K562 (cell line): Measurements from ENCODE around the gene HLA-DOB. TPM values are rescaled to one million over a fixed set of nuclear protein-coding genes. Genes with fewer than 3 reads are reported as not detected.

ENCODE experiments used
- ARID4B ChIP-seq: sonication (generic); formaldehyde crosslinking; IDR thresholded peaks from 2 replicates; pipeline ENCODE4 v1.8.0; 2022; ENCODE audit warnings: mild to moderate bottlenecking, missing genetic modification reagents
- ETS1 ChIP-seq: conservative IDR thresholded peaks from 2 replicates; pipeline ENCODE4 v1.6.1; 2011; ENCODE audit warnings: low read depth, mild to moderate bottlenecking, low read length; ENCODE audit not compliant: control insufficient read depth
- HDAC2 ChIP-seq: fragments of 450-650 bp; IDR thresholded peaks from 2 replicates; pipeline ENCODE4 v1.6.1; 2016; ENCODE audit warnings: mild to moderate bottlenecking
- HOMEZ ChIP-seq: fragments of 250-450 bp; sonication (Bioruptor Pico); IDR thresholded peaks from 2 replicates; pipeline ENCODE4 v1.4.0; 2020; ENCODE audit warnings: mild to moderate bottlenecking, moderate library complexity
- MCM2 ChIP-seq: fragments of 450-650 bp; IDR thresholded peaks from 2 replicates; pipeline ENCODE4 v1.6.1; 2017; ENCODE audit warnings: low read depth, mild to moderate bottlenecking
- NR2F6 ChIP-seq: fragments of 450-650 bp; formaldehyde crosslinking; IDR thresholded peaks from 2 replicates; pipeline ENCODE4 v1.4.0; 2020; ENCODE audit warnings: mild to moderate bottlenecking
- RBM25 ChIP-seq: fragments of 200-400 bp; formaldehyde crosslinking; IDR thresholded peaks from 2 replicates; pipeline ENCODE4 v1.6.1; 2018; ENCODE audit warnings: low read length, low read depth, moderate library complexity; ENCODE audit not compliant: severe bottlenecking
- SRSF9 ChIP-seq: fragments of 200-400 bp; formaldehyde crosslinking; IDR thresholded peaks from 2 replicates; pipeline ENCODE4 v1.6.1; 2017; ENCODE audit warnings: low read depth, low read length, borderline replicate concordance
- ZHX1 ChIP-seq: fragments of 150-350 bp; conservative IDR thresholded peaks from 2 replicates; pipeline ENCODE4 v1.6.1; 2014; ENCODE audit warnings: low read length
- ZNF586 ChIP-seq: fragments of 450-650 bp; formaldehyde crosslinking; conservative IDR thresholded peaks from 2 replicates; pipeline ENCODE4 v1.4.0; 2020; ENCODE audit warnings: mild to moderate bottlenecking, moderate library complexity
- polyA plus RNA-seq, 8 experiments: library from polyadenylated mRNA; depleted of rRNA in 4 of 8; stranded (reverse) in 5 of 8; unstranded in 3 of 8; fragments of >200 nt; fragmentation: Nextera tagmentation in 2 of 8; fragmentation: Illumina TruSeq in 1 of 8; extraction: Ambion mirVana in 2 of 8; extraction: Trizol in 1 of 8; gene quantifications; 2 replicates each; pipeline versions ENCODE4 v1.2.1 to v1.2.3, GENCODE V29; 2011 to 2014; ENCODE audit warnings: inconsistent platforms in 1 of 8, missing spikeins in 1 of 8
- total RNA-seq, 7 experiments: library from RNA; depleted of rRNA in 6 of 7; stranded (reverse); fragments of >200 nt in 6 of 7; fragmentation: Illumina TruSeq in 2 of 7; extraction: Trizol in 2 of 7; gene quantifications; 2 replicates each; pipeline versions ENCODE4 v1.2.1 to v1.2.3, GENCODE V29; 2011 to 2021; ENCODE audit warnings: low replicate concordance in 1 of 7

HLA-DOB gene
- total and polyA plus RNA-seq, 9 of the 15 experiments (the other 6 are each of a cell fraction or from before 2014, with no cell fraction given), result 1.2 to 4.0 (median 2.5) TPM

- TF ChIP-seq ZNF586 (CRISPR knock-in tag), result no peak
- no peak for TF ChIP-seq RBM25
- 0 out of 2 replicates have a peak, but pooled peaks have one; percentile 61 for TF ChIP-seq HDAC2
- 0 out of 2 replicates have a peak, but pooled peaks have one; percentile 27 for TF ChIP-seq ETS1
- TF ChIP-seq ARID4B, result peak; percentile 91; the same call in 1 of the 2 replicates
- TF ChIP-seq SRSF9, result no peak
- TF ChIP-seq ZHX1, result 0 out of 2 replicates have a peak, but pooled peaks have one; percentile 20
- no peak for TF ChIP-seq HOMEZ
- no peak for TF ChIP-seq NR2F6 (CRISPR knock-in tag)
- no peak for TF ChIP-seq MCM2
These were observed 37.0 kb upstream of the HLA-DOB start, which contains the start of the genes PSMB9 and TAP1 (continued) for GRCh38 chr6:32853541-32854375.
